Body of pancreas (tissue), 4 donors: ENCODE results near the gene SCGB2B2.

Source experiments
- CTCF ChIP-seq, 7 experiments: fragments of 450-650 bp in 4 of 7; fragments of 200-600 bp in 3 of 7; sonication (generic) in 3 of 7; IDR thresholded peaks; one replicate each; pipeline ENCODE4 v1.5.1; 2016 to 2019; ENCODE audit warnings: antibody characterized with exemption in 7 of 7
- POLR2A ChIP-seq, 3 donors: fragments of 450-650 bp; IDR thresholded peaks; one replicate each; pipeline ENCODE4 v1.6.1; 2016; ENCODE audit warnings: antibody characterized with exemption in 3 of 3, mild to moderate bottlenecking in 2 of 3

DNA sequence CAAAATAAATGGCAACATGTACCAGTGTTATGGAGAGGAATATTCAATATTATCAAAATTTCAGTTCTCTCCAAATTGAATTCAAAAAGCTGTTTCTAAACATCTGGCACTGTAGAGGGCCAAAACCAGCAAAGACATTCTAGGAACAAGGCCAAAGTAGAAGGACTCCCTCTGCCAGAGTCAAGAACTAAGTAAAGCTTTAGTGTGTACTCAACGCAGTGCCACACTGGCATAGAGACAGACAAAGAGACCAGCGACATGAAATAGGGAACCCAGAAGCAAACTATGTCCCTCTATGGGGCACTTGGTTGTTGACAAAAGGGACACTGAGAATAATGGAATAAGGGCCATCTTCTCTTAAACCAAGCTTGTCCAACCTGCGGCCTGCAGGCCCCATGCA lies 15.6 kb downstream of the SCGB2B2 start:
- TF ChIP-seq CTCF (IDR thresholded peaks at IDR 0.05), result no peak
- no peak for TF ChIP-seq POLR2A (IDR thresholded peaks at IDR 0.05)
